Suppressor macrophage treated with lipopolysaccharide for 1 hour (primary cell): Measurements from ENCODE around the gene ZNF226.
"Not testable (repeated sequence)": the region's sequence is repeated elsewhere in the genome, so short reads cannot be mapped to it uniquely, and the experiment has no call there.

Source experiments
- DNase-seq, 3 donors: peaks; one replicate each; pipeline ENCODE4 v3.0.0-alpha.2; 2020 to 2022

ZNF226 gene

DNA sequence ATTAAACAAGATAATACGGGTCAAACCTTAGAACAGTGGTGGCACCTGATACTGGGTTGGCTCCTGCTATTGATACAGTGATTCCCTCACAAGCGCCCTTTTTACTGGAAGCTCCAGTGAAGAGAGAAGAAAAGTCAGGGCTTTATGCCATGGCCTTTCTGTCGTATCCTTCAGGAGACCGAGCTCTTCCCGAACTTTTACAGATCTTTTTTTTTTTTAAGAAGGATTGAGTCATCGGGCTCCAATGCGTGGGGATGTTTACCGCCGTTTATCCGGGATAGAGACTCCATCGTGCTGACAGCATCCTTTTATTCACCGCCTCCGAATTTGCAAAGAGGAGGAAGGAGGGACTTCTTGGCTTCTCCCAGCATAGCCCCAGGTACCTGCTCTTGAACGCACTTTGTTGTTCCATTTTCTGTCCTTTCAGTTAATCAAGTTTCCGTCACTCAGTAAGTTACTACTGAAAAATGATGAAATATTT lies 48.0 kb downstream of the ZNF226 start:
- DNase-seq: peak; percentile 18 to 22 (median 22)

GRCh38 chr19:44219926-44220325 lies 55.0 kb downstream of the ZNF226 start:
- not testable (repeated sequence) for DNase-seq

DNA sequence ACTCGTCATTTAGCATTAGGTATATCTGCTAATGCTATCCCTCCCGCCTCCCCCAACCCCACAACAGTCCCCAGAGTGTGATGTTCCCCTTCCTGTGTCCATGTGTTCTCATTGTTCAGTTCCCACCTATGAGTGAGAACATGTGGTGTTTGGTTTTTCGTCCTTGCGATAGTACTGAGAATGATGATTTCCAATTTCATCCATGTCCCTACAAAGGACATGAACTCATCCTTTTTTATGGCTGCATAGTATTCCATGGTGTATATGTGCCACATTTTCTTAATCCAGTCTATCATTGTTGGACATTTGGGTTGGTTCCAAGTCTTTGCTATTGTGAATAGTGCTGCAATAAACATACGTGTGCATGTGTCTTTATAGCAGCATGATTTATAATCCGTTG lies 55.9 kb downstream of the ZNF226 start:
- DNase-seq: not testable (repeated sequence)

DNA sequence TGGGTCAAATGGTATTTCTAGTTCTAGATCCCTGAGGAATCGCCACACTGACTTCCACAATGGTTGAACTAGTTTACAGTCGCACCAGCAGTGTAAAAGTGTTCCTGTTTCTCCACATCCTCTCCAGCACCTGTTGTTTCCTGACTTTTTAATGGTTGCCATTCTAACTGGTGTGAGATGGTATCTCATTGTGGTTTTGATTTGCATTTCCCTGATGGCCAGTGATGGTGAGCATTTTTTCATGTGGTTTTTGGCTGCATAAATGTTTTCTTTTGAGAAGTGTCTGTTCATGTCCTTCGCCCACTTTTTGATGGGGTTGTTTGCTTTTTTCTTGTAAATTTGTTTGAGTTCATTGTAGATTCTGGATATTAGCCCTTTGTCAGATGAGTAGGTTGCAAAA lies 56.4 kb downstream of the ZNF226 start:
- DNase-seq: not testable (repeated sequence)
